NCI-H510A treated with DMSO at 0.1 percent for 48 hours (cell line): ENCODE measurements around the gene NEUROG3.
"Not testable (repeated sequence)": the region's sequence is repeated elsewhere in the genome, so short reads cannot be mapped to it uniquely, and the experiment has no call there.

Source experiments
- DNase-seq: peaks from one replicate; lab custom pipeline; 2025; lab: John Stamatoyannopoulos, UW

NEUROG3 gene

DNA sequence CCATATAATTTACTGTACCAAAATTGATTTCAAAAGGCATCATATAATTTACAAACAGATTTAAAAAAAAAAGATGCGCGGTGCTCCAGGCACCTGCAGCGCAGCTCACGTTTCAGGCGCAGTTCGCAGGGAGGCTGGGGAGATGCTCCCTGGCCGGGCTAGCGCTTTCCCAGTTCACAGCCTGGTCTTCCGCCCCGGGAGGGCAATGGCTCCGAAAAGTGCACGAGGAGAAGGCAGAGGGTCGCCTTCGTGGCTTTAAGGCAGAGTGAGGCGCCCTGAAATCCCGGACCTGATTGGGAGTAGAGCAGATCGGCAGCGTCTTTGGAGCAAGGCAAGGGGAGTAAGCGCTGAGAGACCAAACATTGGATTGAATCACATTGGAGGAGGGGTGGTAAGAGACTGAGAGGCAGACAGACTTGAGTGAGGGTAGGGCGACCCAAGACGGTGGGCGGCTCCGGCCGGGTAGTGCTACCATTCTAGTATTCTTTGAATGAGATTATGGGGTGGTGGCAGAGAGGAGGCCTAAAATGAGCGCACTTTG is 1.5 kb downstream of the NEUROG3 start:
- DNase-seq: no peak

- DNase-seq: no peak
Measured at GRCh38 chr10:69570050-69570816, 3.0 kb downstream of the NEUROG3 start.

DNA sequence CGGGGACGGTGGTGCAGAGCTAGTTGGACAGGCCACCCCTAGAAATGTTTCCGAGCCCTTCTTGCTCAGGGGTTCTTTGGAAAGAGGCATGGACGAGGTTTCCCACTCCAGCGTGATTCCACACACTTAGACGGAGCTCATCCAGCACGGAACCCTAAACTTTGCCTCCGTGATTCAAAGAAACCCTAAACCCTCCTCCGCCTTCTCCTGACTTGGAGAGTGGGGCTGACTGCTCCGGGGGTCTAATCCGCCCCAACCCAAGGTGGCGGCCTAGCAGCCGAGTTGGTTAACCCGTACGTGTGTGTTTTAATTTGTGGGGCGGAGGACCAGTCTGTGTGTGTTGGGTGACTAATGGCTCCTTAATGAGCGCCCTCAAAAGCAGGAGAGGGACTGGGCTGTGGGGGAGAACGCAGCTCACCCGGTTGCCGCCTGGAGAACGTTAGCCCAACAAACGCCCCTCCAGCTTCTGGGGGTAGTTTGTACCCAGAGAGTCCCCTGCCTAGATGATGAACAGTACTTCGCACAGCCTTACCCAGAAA is 3.8 kb downstream of the NEUROG3 start:
- DNase-seq: no peak

DNA sequence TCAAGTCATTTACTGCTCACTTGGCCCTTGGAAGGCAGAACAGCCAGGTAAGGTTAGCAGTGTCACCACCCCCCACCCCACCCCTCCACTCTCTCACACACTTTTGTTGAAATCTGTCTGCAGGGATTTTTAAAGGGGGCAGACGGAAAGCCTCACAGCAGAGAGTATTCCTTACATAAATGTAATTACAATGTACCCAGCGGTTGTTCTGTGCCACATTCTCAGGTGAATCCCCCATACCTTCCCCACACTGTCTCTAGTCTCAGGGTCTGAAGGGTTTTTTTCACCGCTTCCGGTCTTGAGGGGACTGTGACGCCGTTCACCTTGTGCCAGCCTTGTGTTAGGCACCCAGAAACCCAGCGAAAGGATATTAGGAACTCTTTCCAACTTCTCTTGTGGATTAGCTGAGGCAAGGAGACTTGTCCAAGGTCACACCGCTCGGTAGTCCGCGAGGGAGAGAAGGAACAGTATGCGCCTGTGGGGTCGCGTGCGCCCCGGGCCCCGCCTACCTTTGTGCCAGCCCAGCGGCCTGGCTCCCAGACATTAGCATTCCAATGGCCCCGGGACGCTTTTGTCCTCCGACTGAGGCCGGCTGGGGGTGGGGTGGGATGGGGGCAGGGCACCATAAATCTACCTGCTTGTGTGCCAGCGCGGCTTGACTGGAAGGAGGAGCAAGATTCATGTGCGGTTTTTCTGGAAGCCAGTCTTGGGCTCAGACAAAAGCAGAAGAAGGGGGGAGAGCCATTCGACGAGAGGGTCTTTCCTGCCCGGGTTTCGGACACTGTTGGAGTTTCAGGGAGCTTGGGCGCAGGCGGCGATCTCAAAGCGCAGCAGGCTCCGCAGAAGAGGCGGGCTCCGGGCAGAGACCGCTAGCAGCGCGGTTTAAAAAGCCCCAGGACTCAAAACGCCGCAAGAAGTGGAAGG is 4.5 kb downstream of the NEUROG3 start:
- DNase-seq: no peak

- DNase-seq: no peak
Measured at GRCh38 chr10:69567920-69568319, 5.3 kb downstream of the NEUROG3 start.

DNA sequence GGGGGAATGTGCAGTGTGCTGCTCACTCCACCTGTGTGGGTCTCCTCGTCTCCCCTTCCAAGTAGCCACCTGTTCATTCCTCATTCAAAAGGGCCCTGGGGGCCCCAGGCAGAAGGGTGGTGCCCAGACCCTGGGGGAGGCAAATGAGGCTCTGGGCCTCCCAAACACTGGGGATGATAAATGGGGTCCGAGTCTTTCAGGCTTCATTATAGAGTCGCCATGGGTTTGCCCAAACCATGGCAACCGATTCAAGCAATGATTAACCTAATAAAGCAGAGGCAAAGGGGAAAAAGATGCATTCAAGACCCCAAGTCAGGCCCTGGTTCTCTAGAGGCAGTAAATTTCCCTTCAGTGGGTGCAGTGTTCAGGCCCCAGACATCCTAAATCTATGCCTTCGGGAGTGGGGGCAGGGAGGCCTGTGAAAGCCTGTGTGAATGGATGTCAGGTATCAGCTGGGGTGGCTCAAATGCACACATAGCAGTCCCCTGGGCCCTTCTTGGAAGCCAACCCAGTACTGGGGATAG is 10.4 kb downstream of the NEUROG3 start:
- no peak for DNase-seq

GRCh38 chr10:69559525-69559924 is 13.7 kb downstream of the NEUROG3 start:
- no peak for DNase-seq

DNA sequence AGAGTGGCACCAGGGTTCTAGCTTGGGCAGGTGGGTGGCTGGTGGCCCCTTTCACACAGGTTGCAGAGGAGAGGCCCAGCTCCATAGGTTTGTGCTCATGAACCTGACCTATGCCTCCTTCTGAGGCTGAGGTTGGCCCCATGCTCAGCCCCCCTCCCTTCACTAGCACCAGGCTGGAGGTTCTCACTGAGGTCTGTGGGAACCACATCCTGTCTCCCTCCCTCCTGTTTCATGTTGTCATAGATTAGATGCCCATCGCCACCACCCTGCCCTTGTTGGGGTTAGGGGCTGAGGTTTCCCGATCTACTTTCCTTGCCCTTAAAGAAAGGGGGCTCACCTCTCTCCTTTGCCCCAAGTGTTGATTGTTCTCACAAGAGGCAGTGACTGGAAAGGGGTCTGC is 14.7 kb downstream of the NEUROG3 start:
- DNase-seq: no peak

DNA sequence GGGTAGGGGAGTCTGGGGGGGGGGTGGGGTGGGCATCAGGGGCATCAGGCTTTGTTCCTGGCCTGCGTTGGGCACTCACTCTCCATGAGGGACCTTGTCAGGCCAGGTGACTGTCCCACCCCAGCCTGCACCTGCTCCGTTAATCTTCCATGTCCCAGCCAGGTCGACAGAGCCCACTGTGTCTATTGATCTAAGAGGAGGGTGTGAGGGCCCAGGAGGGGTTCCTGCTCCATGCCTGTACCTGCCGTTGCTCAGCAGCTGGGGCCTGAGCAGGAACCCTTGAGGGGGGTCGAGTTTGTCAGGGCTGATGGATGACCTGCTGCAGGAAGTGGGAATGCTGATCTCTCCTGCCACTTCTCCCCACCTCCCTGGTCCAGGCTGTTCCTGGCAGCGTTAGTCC is 18.6 kb downstream of the NEUROG3 start:
- DNase-seq: no peak

GRCh38 chr10:69553328-69553727 is 19.9 kb downstream of the NEUROG3 start:
- DNase-seq: no peak

- no peak for DNase-seq
Measured at GRCh38 chr10:69552268-69552667, 21.0 kb downstream of the NEUROG3 start.

- DNase-seq: no peak
Measured at GRCh38 chr10:69549959-69550358, 23.3 kb downstream of the NEUROG3 start.

DNA sequence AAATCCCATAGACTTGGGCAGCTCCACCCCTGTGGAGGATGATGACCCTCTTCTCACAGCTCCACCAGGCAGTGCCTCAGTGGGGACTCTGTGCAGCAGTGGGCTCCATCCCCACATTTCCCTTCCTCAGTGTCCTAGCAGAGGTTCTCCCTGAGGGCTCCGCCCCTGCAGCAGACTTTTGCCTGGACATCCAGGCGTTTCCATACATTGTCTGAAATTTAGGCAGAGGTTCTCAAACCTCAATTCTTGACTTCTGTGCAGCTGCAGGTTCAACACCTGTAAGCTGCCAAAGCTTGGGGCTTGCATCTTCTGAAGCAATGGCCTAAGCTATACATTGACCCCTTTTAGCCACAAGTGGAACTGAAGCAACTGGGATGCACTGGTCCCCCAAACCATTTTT is 31.8 kb downstream of the NEUROG3 start:
- DNase-seq: no peak

DNA sequence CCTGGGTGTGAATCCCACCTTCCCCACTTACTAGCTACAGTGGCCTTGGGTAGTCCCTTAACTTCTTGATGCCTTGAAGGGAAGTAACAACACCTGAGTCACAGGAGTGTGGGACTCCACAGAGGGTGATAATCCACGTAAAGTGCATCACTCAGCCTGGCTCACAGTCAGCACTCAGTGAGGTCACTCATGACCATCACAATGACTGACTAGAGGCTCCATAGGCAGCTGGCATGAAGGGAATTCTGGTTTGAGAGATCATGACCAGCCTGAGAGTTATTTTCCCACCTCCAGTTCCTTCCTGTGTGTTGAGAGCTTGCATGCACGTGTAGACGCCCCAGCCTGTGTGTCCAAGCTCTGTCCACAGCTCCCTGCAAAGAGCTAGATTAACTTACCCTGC is 34.8 kb downstream of the NEUROG3 start:
- DNase-seq: no peak

DNA sequence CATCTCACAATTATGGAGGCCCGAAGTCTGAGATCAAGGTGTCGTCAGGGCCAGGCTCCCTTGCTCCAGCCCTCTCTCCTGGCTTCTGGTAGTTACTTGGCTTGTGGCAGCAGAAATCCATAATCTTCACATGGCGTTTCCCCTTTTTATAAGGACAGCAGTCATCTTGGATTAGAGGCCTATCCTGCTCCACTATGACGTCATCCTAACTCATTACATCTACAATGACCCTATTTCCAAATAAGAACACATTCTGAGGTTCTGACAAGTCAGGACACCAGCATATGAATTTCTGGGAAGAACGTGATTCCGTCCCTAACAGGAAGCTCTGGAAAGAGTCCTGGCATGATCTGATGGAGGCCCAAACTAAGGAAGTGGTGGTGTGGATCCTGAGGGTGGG is 35.8 kb downstream of the NEUROG3 start:
- no peak for DNase-seq

- DNase-seq: not testable (repeated sequence)
Measured at GRCh38 chr10:69536521-69536920, 36.7 kb downstream of the NEUROG3 start.

DNA sequence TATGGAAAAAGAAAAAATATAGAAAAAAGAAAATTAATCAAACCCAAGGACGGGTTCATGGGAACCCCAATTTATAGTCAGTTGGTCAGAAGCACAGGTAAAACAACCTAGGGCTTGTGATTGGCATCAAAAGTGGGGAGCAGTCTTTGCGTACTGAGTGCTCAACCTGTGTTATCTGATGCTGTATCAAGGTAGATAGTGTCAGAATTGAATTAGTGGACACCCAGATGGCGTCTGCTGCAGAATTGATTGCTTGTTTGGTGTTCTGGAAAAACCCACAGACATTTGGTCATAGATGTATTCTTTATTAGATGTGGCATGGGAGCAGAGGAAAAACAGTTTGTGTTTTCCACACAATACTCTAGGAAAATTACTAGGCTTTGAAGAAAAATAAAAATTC is 39.6 kb downstream of the NEUROG3 start:
- DNase-seq: no peak

DNA sequence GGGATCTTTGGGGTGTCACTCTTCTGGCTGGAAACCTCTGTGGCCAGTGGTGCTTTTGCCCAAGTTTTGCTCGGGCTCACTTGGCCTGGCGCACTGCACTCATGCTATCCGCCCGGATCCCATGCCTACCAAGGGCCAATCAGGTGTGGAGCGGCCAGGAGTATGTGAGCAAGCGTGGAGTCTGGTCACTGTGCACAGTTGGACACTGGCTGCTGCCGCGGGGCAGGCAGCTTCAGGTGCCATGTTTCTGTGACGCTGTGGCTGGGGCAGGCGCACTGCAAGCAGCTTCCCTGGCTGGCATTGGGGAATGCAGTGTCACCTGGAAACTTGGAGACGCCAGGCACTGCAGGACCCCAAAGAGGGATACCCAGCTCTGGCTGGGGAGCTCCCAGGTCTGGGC is 45.3 kb downstream of the NEUROG3 start:
- DNase-seq: no peak
